Upper lobe of left lung (tissue), 6 donors: Measurements from ENCODE around the gene GPR55. TPM values are rescaled to one million over a fixed set of nuclear protein-coding genes. Genes with fewer than 3 reads are reported as not detected.

Experiments used
- ATAC-seq, 2 donors: fragments of 200-7000 bp; cut with Tn5 transposase; one replicate each; pipeline ENCODE4 v1.9.1; 2022; ENCODE audit warnings: mild to moderate bottlenecking in 2 of 2, moderate library complexity in 2 of 2; ENCODE audit not compliant: low FRiP score in 2 of 2
- DNase-seq, 2 donors: peaks; one replicate each; pipeline ENCODE4 v3.0.0-alpha.2; 2019 to 2020
- H3K27ac ChIP-seq, 4 donors: fragments of 200-600 bp; sonication (generic); one replicate each; pipeline ENCODE4 v1.5.1; 2016 to 2019
- H3K27me3 ChIP-seq, 4 donors: fragments of 200-600 bp; sonication (generic); one replicate each; pipeline ENCODE4 v1.5.1; 2017 to 2019
- H3K36me3 ChIP-seq, 4 donors: fragments of 200-600 bp; sonication (generic); one replicate each; pipeline ENCODE4 v1.5.1; 2016 to 2019
- H3K4me1 ChIP-seq, 4 donors: fragments of 200-600 bp; sonication (generic); one replicate each; pipeline ENCODE4 v1.5.1; 2018 to 2019
- H3K4me3 ChIP-seq, 4 donors: fragments of 200-600 bp; sonication (generic); one replicate each; pipeline ENCODE4 v1.5.1; 2017 to 2019; ENCODE audit warnings: mild to moderate bottlenecking in 2 of 4, moderate library complexity in 1 of 4
- H3K9me3 ChIP-seq, 4 donors: fragments of 200-600 bp; sonication (generic); one replicate each; pipeline ENCODE4 v1.5.1; 2018 to 2019
- CTCF ChIP-seq, 6 experiments: fragments of 450-650 bp in 4 of 6; fragments of 200-600 bp in 2 of 6; sonication (generic) in 2 of 6; IDR thresholded peaks; one replicate each; pipeline ENCODE4 v1.5.1; 2016 to 2019; ENCODE audit warnings: antibody characterized with exemption in 6 of 6
- EP300 ChIP-seq, 4 donors: sonication (generic); formaldehyde crosslinking; IDR thresholded peaks; one replicate each; pipeline ENCODE4 v1.5.1; 2017; ENCODE audit warnings: antibody characterized with exemption in 4 of 4, control low read depth in 2 of 4
- POLR2A ChIP-seq, 4 donors: fragments of 450-650 bp; IDR thresholded peaks; one replicate each; pipeline ENCODE4 v1.5.1; 2016 to 2017; ENCODE audit warnings: antibody characterized with exemption in 4 of 4, mild to moderate bottlenecking in 2 of 4
- POLR2AphosphoS5 ChIP-seq, 2 donors: sonication (generic); formaldehyde crosslinking; IDR thresholded peaks; one replicate each; pipeline ENCODE4 v1.5.1; 2017; ENCODE audit warnings: antibody characterized with exemption in 2 of 2
- WGBS, 2 donors: methylation state at CpG; one replicate each; pipeline ENCODE4 v1.1.5; 2017 to 2018; 5-methylcytosine and 5-hydroxymethylcytosine counted together
- total RNA-seq, 6 donors: library from RNA; depleted of rRNA in 4 of 6; stranded (reverse); fragments of >200 nt in 4 of 6; gene quantifications; one replicate each; pipeline versions ENCODE4 v1.1.0 to v1.2.1, GENCODE V29; 2016 to 2021
- donor health status: DM: no; HTN: no; CAD: no; lungs with moderate emphysema.
- donor health status: DM: no; HTN: yes; CAD: no; lungs with severe emphysema.

GPR55 gene
- total RNA-seq, 6 donors from 2014 or later = 0.15 to 0.84 (median 0.52) TPM; not detected in 2

GRCh38 chr2:230879271-230879882 is 45.7 kb downstream of the GPR55 start:
- no peaks in the 10 kb centered on the region for H3K9me3 ChIP-seq
- no peak for ATAC-seq
- peaks cover 0 to 12% (median 2%) of the 10 kb centered on the region in 4 donors for H3K36me3 ChIP-seq
- DNase-seq = no peak
- WGBS, 2 donors = 64 to 80% methylated on average over 11 of the region's 11 CpGs
- H3K4me1 ChIP-seq = no peaks in the 10 kb centered on the region
- no peaks in the 10 kb centered on the region for H3K27me3 ChIP-seq
- H3K4me3 ChIP-seq = no peak overlapping the region
- no peak for TF ChIP-seq EP300 (IDR thresholded peaks at IDR 0.05)
- TF ChIP-seq CTCF (IDR thresholded peaks at IDR 0.05) = no peak
- no peak for TF ChIP-seq POLR2AphosphoS5 (IDR thresholded peaks at IDR 0.05)
- TF ChIP-seq POLR2A (IDR thresholded peaks at IDR 0.05) = no peak
- H3K27ac ChIP-seq = no peak overlapping the region

GRCh38 chr2:230878599-230879188 is 46.3 kb downstream of the GPR55 start:
- TF ChIP-seq POLR2AphosphoS5 (IDR thresholded peaks at IDR 0.05) = no peak
- no peak for TF ChIP-seq POLR2A (IDR thresholded peaks at IDR 0.05)
- TF ChIP-seq CTCF (IDR thresholded peaks at IDR 0.05) = no peak
- no peak for TF ChIP-seq EP300 (IDR thresholded peaks at IDR 0.05)
- ATAC-seq (no peak), DNase-seq (no peak)
- no peaks in the 10 kb centered on the region for H3K9me3 ChIP-seq
- H3K27ac ChIP-seq = no peak overlapping the region
- peaks cover 0 to 12% (median 2%) of the 10 kb centered on the region in 4 donors for H3K36me3 ChIP-seq
- no peaks in the 10 kb centered on the region for H3K27me3 ChIP-seq
- WGBS, 2 donors = 78 to 82% methylated on average over 10 of the region's 10 CpGs
- H3K4me3 ChIP-seq = no peak overlapping the region
- H3K4me1 ChIP-seq = no peaks in the 10 kb centered on the region

- H3K27ac ChIP-seq = no peak overlapping the region
- no peaks in the 10 kb centered on the region for H3K4me1 ChIP-seq
- peaks cover 0 to 12% (median 2%) of the 10 kb centered on the region in 4 donors for H3K36me3 ChIP-seq
- TF ChIP-seq POLR2AphosphoS5 (IDR thresholded peaks at IDR 0.05) = no peak
- TF ChIP-seq CTCF (IDR thresholded peaks at IDR 0.05) = no peak
- TF ChIP-seq EP300 (IDR thresholded peaks at IDR 0.05) = no peak
- no peak for TF ChIP-seq POLR2A (IDR thresholded peaks at IDR 0.05)
- no peak overlapping the region for H3K4me3 ChIP-seq
- no peak for ATAC-seq
- H3K9me3 ChIP-seq = no peaks in the 10 kb centered on the region
- 70 to 72% methylated on average over 20 of the region's 20 CpGs for WGBS, 2 donors
- H3K27me3 ChIP-seq = no peaks in the 10 kb centered on the region
- DNase-seq = no peak
Observed at GRCh38 chr2:230877759-230878598, 47.1 kb downstream of the GPR55 start.

- peaks cover 0 to 3% (median 0%) of the 10 kb centered on the region in 4 donors for H3K4me1 ChIP-seq
- no peak for TF ChIP-seq EP300 (IDR thresholded peaks at IDR 0.05)
- no peak for TF ChIP-seq CTCF (IDR thresholded peaks at IDR 0.05)
- no peak for TF ChIP-seq POLR2A (IDR thresholded peaks at IDR 0.05)
- no peak for TF ChIP-seq POLR2AphosphoS5 (IDR thresholded peaks at IDR 0.05)
- 89 to 100% methylated on average over 2 to 27 of the region's 27 CpGs for WGBS, 2 donors
- no peak overlapping the region for H3K27ac ChIP-seq
- DNase-seq (peak in 1 of 2 donors; percentile 72), ATAC-seq (no peak)
- H3K9me3 ChIP-seq = no peaks in the 10 kb centered on the region
- H3K36me3 ChIP-seq = peaks cover 0 to 12% (median 2%) of the 10 kb centered on the region in 4 donors
- no peaks in the 10 kb centered on the region for H3K27me3 ChIP-seq
- no peak overlapping the region for H3K4me3 ChIP-seq
Observed at GRCh38 chr2:230877116-230877758, 47.8 kb downstream of the GPR55 start.
